ENCODE results near the gene P2RY2.

The P2RY2 gene

DNA sequence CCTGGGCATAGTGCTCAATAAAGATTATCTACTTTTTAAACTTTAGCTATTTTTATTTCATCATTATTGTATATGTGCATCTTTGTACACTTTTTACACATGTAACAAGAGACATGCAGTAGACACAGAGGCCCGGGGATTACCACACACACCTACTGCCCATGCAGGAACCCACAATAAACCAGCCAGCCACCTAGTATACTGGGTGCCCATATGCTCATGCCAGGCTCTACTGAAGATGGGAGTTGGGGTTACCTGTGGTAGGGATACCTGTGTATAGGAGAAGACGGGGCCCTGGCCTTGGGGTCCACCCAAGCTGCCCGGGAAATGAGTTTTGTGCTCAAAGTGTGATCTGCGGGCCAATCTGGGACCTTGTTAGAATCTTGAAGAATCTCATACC lies 31.2 kb upstream of the P2RY2 start:
- TF ChIP-seq ZFP3 (CRISPR knock-in tag; IDR thresholded peaks at IDR 0.05) (no peak), ZNF8 (CRISPR knock-in tag; IDR thresholded peaks at IDR 0.05) (no peak), OSR1 (CRISPR knock-in tag; IDR thresholded peaks at IDR 0.05) (no peak), SNAI2 (CRISPR knock-in tag; IDR thresholded peaks at IDR 0.05) (no peak), GLIS3 (CRISPR knock-in tag; IDR thresholded peaks at IDR 0.05) (no peak), BACH2 (CRISPR knock-in tag; IDR thresholded peaks at IDR 0.05; ENCODE audit: borderline replicate concordance) (no peak), ISL1 (CRISPR knock-in tag; IDR thresholded peaks at IDR 0.05) (no peak), CSDC2 (CRISPR knock-in tag; IDR thresholded peaks at IDR 0.05) (no peak), ZC3H10 (CRISPR knock-in tag; IDR thresholded peaks at IDR 0.05) (no peak), ZNF565 (CRISPR knock-in tag; conservative IDR thresholded peaks at IDR 0.05; ENCODE audit: low read depth) (no peak), PPARA (CRISPR knock-in tag; IDR thresholded peaks at IDR 0.05; ENCODE audit: borderline replicate concordance) (no peak), ZNF70 (CRISPR knock-in tag; IDR thresholded peaks at IDR 0.05) (no peak), ZFP30 (CRISPR knock-in tag; IDR thresholded peaks at IDR 0.05) (no peak)
- TF ChIP-seq, protein P1, sequence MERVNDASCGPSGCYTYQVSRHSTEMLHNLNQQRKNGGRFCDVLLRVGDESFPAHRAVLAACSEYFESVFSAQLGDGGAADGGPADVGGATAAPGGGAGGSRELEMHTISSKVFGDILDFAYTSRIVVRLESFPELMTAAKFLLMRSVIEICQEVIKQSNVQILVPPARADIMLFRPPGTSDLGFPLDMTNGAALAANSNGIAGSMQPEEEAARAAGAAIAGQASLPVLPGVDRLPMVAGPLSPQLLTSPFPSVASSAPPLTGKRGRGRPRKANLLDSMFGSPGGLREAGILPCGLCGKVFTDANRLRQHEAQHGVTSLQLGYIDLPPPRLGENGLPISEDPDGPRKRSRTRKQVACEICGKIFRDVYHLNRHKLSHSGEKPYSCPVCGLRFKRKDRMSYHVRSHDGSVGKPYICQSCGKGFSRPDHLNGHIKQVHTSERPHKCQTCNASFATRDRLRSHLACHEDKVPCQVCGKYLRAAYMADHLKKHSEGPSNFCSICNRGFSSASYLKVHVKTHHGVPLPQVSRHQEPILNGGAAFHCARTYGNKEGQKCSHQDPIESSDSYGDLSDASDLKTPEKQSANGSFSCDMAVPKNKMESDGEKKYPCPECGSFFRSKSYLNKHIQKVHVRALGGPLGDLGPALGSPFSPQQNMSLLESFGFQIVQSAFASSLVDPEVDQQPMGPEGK (CRISPR knock-in tag; IDR thresholded peaks at IDR 0.05; ENCODE audit: borderline replicate concordance): no peak
- TF ChIP-seq, protein P2, sequence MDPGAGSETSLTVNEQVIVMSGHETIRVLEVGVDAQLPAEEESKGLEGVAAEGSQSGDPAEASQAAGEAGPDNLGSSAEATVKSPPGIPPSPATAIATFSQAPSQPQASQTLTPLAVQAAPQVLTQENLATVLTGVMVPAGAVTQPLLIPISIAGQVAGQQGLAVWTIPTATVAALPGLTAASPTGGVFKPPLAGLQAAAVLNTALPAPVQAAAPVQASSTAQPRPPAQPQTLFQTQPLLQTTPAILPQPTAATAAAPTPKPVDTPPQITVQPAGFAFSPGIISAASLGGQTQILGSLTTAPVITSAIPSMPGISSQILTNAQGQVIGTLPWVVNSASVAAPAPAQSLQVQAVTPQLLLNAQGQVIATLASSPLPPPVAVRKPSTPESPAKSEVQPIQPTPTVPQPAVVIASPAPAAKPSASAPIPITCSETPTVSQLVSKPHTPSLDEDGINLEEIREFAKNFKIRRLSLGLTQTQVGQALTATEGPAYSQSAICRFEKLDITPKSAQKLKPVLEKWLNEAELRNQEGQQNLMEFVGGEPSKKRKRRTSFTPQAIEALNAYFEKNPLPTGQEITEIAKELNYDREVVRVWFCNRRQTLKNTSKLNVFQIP (CRISPR knock-in tag; IDR thresholded peaks at IDR 0.05; ENCODE audit: borderline replicate concordance, low read depth): no peak

DNA sequence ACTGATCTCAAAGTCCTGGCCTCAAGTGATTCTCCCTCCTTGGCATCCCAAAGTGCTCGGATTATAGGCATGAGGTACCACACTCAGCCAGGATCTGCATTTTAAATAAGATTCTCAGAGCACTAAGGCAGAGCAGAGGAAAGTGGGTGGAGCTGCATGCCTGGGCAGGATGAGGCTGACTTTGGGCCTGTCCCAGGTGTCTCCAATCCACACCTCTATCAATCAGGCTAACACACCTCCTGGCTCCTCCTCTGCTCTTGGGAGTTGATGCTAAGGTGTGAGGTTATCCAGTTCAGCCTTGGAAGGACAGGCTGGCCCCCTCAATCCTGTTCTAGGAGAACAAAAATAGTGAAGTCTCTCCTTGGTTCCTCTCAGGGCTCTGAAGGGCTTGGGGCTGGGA lies 30.2 kb upstream of the P2RY2 start:
- TF ChIP-seq ARNTL (CRISPR knock-in tag; IDR thresholded peaks at IDR 0.05; ENCODE audit: borderline replicate concordance, low read depth): no peak
- TF ChIP-seq OSR1 (CRISPR knock-in tag; IDR thresholded peaks at IDR 0.05): no peak
- TF ChIP-seq ZNF70 (CRISPR knock-in tag; IDR thresholded peaks at IDR 0.05): no peak
- TF ChIP-seq GLIS3 (CRISPR knock-in tag; IDR thresholded peaks at IDR 0.05): no peak
- TF ChIP-seq ISL1 (CRISPR knock-in tag; IDR thresholded peaks at IDR 0.05): no peak
- no peak for TF ChIP-seq ZNF565 (CRISPR knock-in tag; conservative IDR thresholded peaks at IDR 0.05; ENCODE audit: low read depth)
- TF ChIP-seq CSDC2 (CRISPR knock-in tag; IDR thresholded peaks at IDR 0.05): no peak
- TF ChIP-seq, protein P2 (CRISPR knock-in tag; IDR thresholded peaks at IDR 0.05; ENCODE audit: borderline replicate concordance, low read depth): no peak
- ATAC-seq: no peak

More for the DNA sequence above, 31.2 kb upstream of the P2RY2 start:
- no peak for ATAC-seq

DNA sequence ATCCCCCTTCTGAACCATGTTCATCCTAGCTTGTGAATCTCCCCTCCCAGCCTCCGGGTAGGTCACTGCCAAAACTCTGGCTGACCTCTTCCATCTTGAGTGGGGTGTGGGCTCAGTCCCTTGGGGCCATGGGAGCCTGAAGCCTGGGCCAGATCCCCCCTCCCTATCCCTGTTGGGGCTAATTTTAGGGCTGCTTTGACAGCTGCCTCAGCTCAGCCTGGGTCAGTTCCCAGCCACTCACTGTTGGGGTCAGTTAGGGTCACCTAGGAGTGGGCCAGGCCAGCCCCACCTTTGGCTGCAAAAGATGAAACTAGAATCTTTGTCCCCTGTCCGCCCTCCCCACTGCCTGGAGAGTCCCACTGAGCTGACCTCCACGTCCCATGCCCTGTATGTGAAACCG lies 29.8 kb upstream of the P2RY2 start:
- ATAC-seq: no peak
- TF ChIP-seq, protein P3, sequence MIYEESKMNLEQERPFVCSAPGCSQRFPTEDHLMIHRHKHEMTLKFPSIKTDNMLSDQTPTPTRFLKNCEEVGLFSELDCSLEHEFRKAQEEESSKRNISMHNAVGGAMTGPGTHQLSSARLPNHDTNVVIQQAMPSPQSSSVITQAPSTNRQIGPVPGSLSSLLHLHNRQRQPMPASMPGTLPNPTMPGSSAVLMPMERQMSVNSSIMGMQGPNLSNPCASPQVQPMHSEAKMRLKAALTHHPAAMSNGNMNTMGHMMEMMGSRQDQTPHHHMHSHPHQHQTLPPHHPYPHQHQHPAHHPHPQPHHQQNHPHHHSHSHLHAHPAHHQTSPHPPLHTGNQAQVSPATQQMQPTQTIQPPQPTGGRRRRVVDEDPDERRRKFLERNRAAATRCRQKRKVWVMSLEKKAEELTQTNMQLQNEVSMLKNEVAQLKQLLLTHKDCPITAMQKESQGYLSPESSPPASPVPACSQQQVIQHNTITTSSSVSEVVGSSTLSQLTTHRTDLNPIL (CRISPR knock-in tag; IDR thresholded peaks at IDR 0.05; ENCODE audit: low read depth): no peak
- TF ChIP-seq, protein P1 (CRISPR knock-in tag; IDR thresholded peaks at IDR 0.05; ENCODE audit: borderline replicate concordance): no peak
- no peak for TF ChIP-seq RARB (CRISPR knock-in tag; IDR thresholded peaks at IDR 0.05)

DNA sequence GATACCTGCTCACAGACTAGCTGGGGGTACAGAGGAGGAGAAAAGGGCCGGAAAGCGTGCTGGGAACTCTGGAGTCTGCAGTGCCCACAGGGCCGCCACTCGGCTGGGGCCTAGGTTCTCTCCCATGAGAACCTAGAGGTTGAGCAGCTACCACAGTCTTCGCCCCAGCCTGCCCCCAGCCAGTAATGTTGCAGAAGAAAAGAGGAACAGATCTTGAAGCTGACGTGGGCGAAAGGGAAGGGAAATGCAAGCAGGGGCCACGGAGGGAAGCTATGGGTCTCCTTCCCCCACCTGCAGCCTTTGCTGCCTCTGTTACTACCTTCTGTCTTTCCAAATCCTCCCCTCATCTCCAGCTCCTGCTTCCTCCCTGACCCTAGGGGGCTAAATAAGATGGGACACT lies 28.8 kb upstream of the P2RY2 start:
- TF ChIP-seq, protein P3 (CRISPR knock-in tag; IDR thresholded peaks at IDR 0.05; ENCODE audit: low read depth): no peak
- TF ChIP-seq GLIS3 (CRISPR knock-in tag; IDR thresholded peaks at IDR 0.05): no peak
- TF ChIP-seq TOX (CRISPR knock-in tag; IDR thresholded peaks at IDR 0.05; ENCODE audit: borderline replicate concordance): no peak
- no peak for TF ChIP-seq OSR1 (CRISPR knock-in tag; IDR thresholded peaks at IDR 0.05)
- TF ChIP-seq, protein P4, sequence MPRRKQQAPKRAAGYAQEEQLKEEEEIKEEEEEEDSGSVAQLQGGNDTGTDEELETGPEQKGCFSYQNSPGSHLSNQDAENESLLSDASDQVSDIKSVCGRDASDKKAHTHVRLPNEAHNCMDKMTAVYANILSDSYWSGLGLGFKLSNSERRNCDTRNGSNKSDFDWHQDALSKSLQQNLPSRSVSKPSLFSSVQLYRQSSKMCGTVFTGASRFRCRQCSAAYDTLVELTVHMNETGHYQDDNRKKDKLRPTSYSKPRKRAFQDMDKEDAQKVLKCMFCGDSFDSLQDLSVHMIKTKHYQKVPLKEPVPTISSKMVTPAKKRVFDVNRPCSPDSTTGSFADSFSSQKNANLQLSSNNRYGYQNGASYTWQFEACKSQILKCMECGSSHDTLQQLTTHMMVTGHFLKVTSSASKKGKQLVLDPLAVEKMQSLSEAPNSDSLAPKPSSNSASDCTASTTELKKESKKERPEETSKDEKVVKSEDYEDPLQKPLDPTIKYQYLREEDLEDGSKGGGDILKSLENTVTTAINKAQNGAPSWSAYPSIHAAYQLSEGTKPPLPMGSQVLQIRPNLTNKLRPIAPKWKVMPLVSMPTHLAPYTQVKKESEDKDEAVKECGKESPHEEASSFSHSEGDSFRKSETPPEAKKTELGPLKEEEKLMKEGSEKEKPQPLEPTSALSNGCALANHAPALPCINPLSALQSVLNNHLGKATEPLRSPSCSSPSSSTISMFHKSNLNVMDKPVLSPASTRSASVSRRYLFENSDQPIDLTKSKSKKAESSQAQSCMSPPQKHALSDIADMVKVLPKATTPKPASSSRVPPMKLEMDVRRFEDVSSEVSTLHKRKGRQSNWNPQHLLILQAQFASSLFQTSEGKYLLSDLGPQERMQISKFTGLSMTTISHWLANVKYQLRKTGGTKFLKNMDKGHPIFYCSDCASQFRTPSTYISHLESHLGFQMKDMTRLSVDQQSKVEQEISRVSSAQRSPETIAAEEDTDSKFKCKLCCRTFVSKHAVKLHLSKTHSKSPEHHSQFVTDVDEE (CRISPR knock-in tag; IDR thresholded peaks at IDR 0.05): no peak
- TF ChIP-seq, protein P2 (CRISPR knock-in tag; IDR thresholded peaks at IDR 0.05; ENCODE audit: borderline replicate concordance, low read depth): no peak
- ATAC-seq: no peak
